ENCODE data around the gene IDI1. TPM values are rescaled to one million over a fixed set of nuclear protein-coding genes. Genes with fewer than 3 reads are reported as not detected.

Gene IDI1
- 10 to 100 TPM; 77.9 to 83.0 TPM for total RNA-seq

GRCh38 chr10:1048732-1049424 lies at the start of gene IDI1:
Gene IDI1 (minus strand): TSS chr10:1049119. CDS start chr10:1049003, 116 bp downstream.

DNA sequence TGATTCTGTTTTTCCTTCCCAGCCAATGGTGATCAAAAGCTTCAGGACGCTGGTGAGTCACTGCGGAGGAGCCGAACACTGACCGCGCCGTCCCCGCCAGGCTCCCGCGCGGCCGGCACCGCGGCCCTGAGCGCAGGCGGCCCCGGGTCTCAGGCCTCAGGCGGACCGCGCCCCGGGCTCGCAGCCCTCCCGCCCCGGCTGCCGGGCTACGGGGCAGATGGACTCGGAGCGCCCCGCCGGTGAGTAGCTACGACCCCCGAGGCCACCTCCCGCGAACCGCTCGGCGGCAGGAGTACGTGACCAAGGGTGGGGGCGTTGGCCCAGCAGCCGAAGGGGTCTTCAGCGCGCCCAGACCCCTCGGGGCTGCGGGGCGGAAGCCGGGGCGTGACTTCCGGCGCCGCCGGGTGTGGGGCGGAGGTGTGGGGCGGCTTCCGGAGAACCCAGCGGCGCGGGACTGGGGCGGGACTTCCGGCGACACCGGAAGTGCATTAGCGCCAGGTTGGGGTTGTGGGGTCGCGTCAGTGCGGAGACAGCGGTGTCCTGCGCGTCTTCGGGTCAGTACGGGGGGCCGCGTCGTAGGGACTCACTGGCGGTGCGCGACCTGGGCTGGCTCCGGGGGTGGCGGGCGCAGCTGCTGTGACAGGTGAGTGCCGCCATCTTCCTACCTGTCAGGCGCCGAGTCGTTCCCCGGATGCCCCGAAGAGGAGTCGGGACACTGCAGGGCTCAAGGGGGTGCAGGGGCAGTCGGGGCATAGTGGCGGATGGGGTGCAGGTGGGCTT lies 7.6 kb upstream of the IDI1 start, which contains the start of gene WDR37:
Gene WDR37, plus strand, starts transcription at position 60 of the 780 bp plus-strand sequence. CDS start 15,771 bp downstream, outside the sequence.

GRCh38 chr10:1025683-1026082 lies 23.2 kb downstream of the IDI1 start, which contains the start of gene IDI2:
Gene IDI2 (minus strand): TSS chr10:1025859. CDS start chr10:1024723, 1,136 bp downstream.

Other genes starting within 250 kb of the IDI1 start
- gene LARP4B, start 117.4 kb downstream of the IDI1 start, total RNA-seq = 10 to 100 TPM; 89.6 to 90.5 TPM
- gene GTPBP4, start 60.7 kb downstream of the IDI1 start, total RNA-seq = 10 to 100 TPM; 47.5 to 49.7 TPM
- not detected for gene IDI2, start 23.3 kb downstream of the IDI1 start, total RNA-seq
- gene WDR37, start 7.3 kb upstream of the IDI1 start, total RNA-seq = 10 to 100 TPM; 36.1 to 36.2 TPM

Data from activated naive CD4-positive, alpha-beta T cell treated with anti-CD3 and anti-CD28 coated beads, Interleukin-2, amount 10 ng/mL, durations not matched to agents 5 hours and 36 hours (primary cell).